Kidney (tissue), 22 donors: ENCODE results near the gene BRD7. TPM values are rescaled to one million over a fixed set of nuclear protein-coding genes. Genes with fewer than 3 reads are reported as not detected.

ENCODE experiments used
- DNase-seq, 5 donors: peaks; one replicate each; pipeline ENCODE4 v3.0.0-alpha.2; 2013 to 2020
- FAIRE-seq: peaks from 2 replicates; lab custom pipeline; 2012; peaks lifted over from hg19 to GRCh38; lab: Jason Lieb, UNC
- H3K27ac ChIP-seq, 2 donors: one replicate each; pipeline ENCODE4 v1.7.0; 2013; ENCODE audit warnings: low read depth in 2 of 2, low read length in 2 of 2, inconsistent platforms in 1 of 2
- H3K27me3 ChIP-seq: one replicate; pipeline ENCODE4 v1.7.1; 2013; ENCODE audit warnings: low read length, inconsistent platforms; ENCODE audit not compliant: control insufficient read depth, insufficient read depth
- H3K36me3 ChIP-seq, 3 donors: one replicate each; pipeline versions ENCODE4 v1.7.0 to v1.7.1; 2013; ENCODE audit warnings: low read length in 3 of 3, control low read depth in 1 of 3, inconsistent platforms in 1 of 3; ENCODE audit not compliant: insufficient read depth in 3 of 3, control insufficient read depth in 2 of 3
- H3K4me1 ChIP-seq, 3 donors: one replicate each; pipeline versions ENCODE4 v1.7.0 to v1.7.1; 2013; ENCODE audit warnings: low read length in 3 of 3, inconsistent platforms in 1 of 3, low read depth in 1 of 3; ENCODE audit not compliant: control insufficient read depth in 2 of 3, insufficient read depth in 2 of 3
- H3K4me3 ChIP-seq, 3 donors: one replicate each; pipeline versions ENCODE4 v1.7.0 to v1.8.1; 2013; ENCODE audit warnings: low read length in 3 of 3, control low read depth in 1 of 3, inconsistent platforms in 1 of 3
- H3K9ac ChIP-seq, 3 donors: one replicate each; pipeline versions ENCODE4 v1.7.0 to v1.7.1; 2013; ENCODE audit warnings: low read length in 3 of 3, control low read depth in 1 of 3, inconsistent platforms in 1 of 3
- H3K9me3 ChIP-seq, 3 donors: one replicate each; pipeline versions ENCODE4 v1.7.0 to v1.7.1; 2013; ENCODE audit warnings: low read length in 3 of 3, control low read depth in 1 of 3, inconsistent platforms in 1 of 3; ENCODE audit not compliant: control insufficient read depth in 2 of 3, insufficient read depth in 1 of 3
- CTCF ChIP-seq: IDR thresholded peaks from 3 replicates; pipeline ENCODE4 v1.5.1; 2012; ENCODE audit warnings: mild to moderate bottlenecking, moderate library complexity, borderline replicate concordance; ENCODE audit not compliant: insufficient read depth; ENCODE audit errors: extremely low read depth
- intact Hi-C: fragments of 100-400 bp; cut with DNase I; formaldehyde crosslinking; loops from one replicate; pipeline ENCODE4 v1.11.1; 2022
- long read RNA-seq, 10 donors: library from polyadenylated mRNA in 1 of 10; unstranded in 1 of 10; transcript quantifications; one replicate each; pipeline ENCODE4 v2.0.0 and lab custom pipeline, GENCODE V29; 2021 to 2026
- polyA plus RNA-seq: library from polyadenylated mRNA; stranded (reverse); fragments of 350-450 nt; fragmentation: Illumina TruSeq; extraction: RNeasy Lipid Tissue Mini Kit (QIAGEN cat#74804); gene quantifications from one replicate; pipeline ENCODE4 v1.2.3, GENCODE V29; 2014; ENCODE audit warnings: low read depth, low replicate concordance; ENCODE audit not compliant: insufficient read depth
- total RNA-seq: library from RNA; stranded (reverse); fragmentation: NEBNext Ultra II Directional; extraction: Animal tissue kit (Norgen Biotek cat#: 25700); gene quantifications from one replicate; pipeline ENCODE4 v1.2.1, GENCODE V29; 2021
- donor health status: control.
- donor health status: control.
- donor health status: control.
- donor health status: control.
- donor health status: control.
- donor health status: DM: yes; HTN: yes; CAD: no.
- donor health status: Normal renal cell carcinoma (clear cell type).

BRD7 gene
- total RNA-seq: 68.0 TPM
- polyA plus RNA-seq: 44.1 TPM
- long read RNA-seq, donor 1, full-length matches to known transcripts: 5 of 30 reads
- long read RNA-seq, donor 1, partial matches to known transcripts: 25 of 30 reads
- long read RNA-seq, donor 1, other reads (novel, unspliced or antisense): 0 of 30 reads
- long read RNA-seq, donor 2, full-length matches to known transcripts: 8 of 29 reads
- long read RNA-seq, donor 2, partial matches to known transcripts: 21 of 29 reads
- long read RNA-seq, donor 2, other reads (novel, unspliced or antisense): 0 of 29 reads
- long read RNA-seq, donor 3, full-length matches to known transcripts: 3 of 28 reads
- long read RNA-seq, donor 3, partial matches to known transcripts: 25 of 28 reads
- long read RNA-seq, donor 3, other reads (novel, unspliced or antisense): 0 of 28 reads
- long read RNA-seq, donor 4, full-length matches to known transcripts: 6 of 13 reads
- long read RNA-seq, donor 4, partial matches to known transcripts: 7 of 13 reads
- long read RNA-seq, donor 4, other reads (novel, unspliced or antisense): 0 of 13 reads
- long read RNA-seq, donor 5: 0 reads
- long read RNA-seq, donor 6, full-length matches to known transcripts: 4 of 12 reads
- long read RNA-seq, donor 6, partial matches to known transcripts: 8 of 12 reads
- long read RNA-seq, donor 6, other reads (novel, unspliced or antisense): 0 of 12 reads
- long read RNA-seq, donor 7, full-length matches to known transcripts: 11 of 38 reads
- long read RNA-seq, donor 7, partial matches to known transcripts: 23 of 38 reads
- long read RNA-seq, donor 7, other reads (novel, unspliced or antisense): 4 of 38 reads
- long read RNA-seq, donor 8, full-length matches to known transcripts: 1 of 29 reads
- long read RNA-seq, donor 8, partial matches to known transcripts: 28 of 29 reads
- long read RNA-seq, donor 8, other reads (novel, unspliced or antisense): 0 of 29 reads
- long read RNA-seq, donor 9, full-length matches to known transcripts: 4 of 11 reads
- long read RNA-seq, donor 9, partial matches to known transcripts: 7 of 11 reads
- long read RNA-seq, donor 9, other reads (novel, unspliced or antisense): 0 of 11 reads
- long read RNA-seq, donor 10, full-length matches to known transcripts: 3 of 18 reads
- long read RNA-seq, donor 10, partial matches to known transcripts: 15 of 18 reads
- long read RNA-seq, donor 10, other reads (novel, unspliced or antisense): 0 of 18 reads

DNA sequence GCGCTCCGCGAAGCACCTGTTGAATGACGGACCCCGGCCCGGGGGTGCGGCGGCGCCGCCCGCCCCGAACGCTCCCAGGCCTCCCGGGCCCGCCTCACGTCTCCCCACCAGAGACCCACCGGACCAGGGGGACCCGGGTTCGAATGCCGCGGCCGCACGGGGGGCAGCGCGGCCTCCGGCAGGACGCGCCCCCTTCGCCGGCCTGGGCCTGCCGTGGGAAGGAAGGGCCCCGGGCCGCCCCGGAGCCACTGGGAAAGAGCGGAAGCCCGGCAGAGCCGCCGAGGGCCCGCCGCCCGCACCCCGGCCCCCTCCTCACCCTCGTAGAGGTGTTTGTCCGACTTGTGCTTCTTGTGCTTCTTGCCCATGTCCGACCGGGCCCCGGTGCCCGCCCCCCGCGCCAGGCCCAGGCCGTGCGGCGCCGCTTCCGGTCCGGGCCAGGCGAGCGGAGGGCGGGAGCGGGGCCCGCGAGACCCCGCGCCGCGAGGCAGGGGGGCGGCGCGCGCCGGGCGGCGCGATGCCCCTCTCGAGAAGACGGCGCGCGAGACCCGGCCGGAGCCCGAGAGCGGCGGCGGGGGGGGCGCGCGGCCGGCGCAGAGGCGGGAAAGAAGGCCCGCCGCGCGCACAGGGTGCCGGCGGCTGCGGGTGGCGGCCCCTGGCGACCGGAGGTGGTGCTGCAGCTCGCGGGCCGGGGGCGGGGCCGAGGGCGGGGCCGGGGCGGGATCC is at the start of gene BRD7:
BRD7 (minus strand) TSS at position 579 of the 723 bp plus-strand sequence; CDS start at position 365, 214 bp downstream.
- Histone ChIP-seq H3K9ac (peak within 1 kb of the TSS; percentile 65 to 66 (median 65)), H3K4me1 (peaks cover 0 to 7% (median 0%) of the 10 kb centered on the region in 3 donors), H3K9me3 (no peaks in the 10 kb centered on the region), H3K36me3 (peaks cover 4 to 12% (median 7%) of the 10 kb centered on the region in 3 donors), H3K27me3 (no peaks in the 10 kb centered on the region), H3K4me3 (peak within 1 kb of the TSS; percentile 70 to 85 (median 84)), H3K27ac (no peak within 1 kb of the TSS)
- intact Hi-C loops: no loop called here
- FAIRE-seq: no peak
- peak; percentile 65 for TF ChIP-seq CTCF
- peak; percentile 78 to 90 (median 83) for DNase-seq

DNA sequence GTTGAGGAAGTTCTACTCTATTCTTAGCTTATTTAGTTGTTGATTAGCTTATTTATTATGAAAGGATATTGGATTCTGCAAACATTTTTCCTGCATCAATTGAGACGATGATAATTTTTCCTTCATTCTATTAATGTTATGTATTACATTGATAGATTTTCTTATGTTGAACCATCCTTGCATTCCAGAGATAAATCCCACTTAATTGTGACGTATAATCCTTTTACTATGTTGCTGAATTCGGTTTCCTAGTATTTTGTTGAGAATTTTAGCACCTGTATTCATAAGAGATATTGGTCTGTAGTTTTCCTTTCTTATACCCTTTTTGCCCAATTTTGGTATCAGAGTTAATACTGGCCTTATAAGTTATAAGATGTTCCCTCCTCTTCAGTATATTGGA is 47.6 kb upstream of the BRD7 start:
- no peak for TF ChIP-seq CTCF
- H3K9me3 ChIP-seq: peaks cover 0 to 10% (median 2%) of the 10 kb centered on the region in 3 donors
- intact Hi-C loops: no loop called here
- H3K27ac ChIP-seq: no peak overlapping the region
- H3K4me3 ChIP-seq: no peak overlapping the region
- H3K36me3 ChIP-seq: no peaks in the 10 kb centered on the region
- DNase-seq: no peak
- no peak for FAIRE-seq
- H3K9ac ChIP-seq: no peak overlapping the region
- no peaks in the 10 kb centered on the region for H3K4me1 ChIP-seq
- H3K27me3 ChIP-seq: no peaks in the 10 kb centered on the region

DNA sequence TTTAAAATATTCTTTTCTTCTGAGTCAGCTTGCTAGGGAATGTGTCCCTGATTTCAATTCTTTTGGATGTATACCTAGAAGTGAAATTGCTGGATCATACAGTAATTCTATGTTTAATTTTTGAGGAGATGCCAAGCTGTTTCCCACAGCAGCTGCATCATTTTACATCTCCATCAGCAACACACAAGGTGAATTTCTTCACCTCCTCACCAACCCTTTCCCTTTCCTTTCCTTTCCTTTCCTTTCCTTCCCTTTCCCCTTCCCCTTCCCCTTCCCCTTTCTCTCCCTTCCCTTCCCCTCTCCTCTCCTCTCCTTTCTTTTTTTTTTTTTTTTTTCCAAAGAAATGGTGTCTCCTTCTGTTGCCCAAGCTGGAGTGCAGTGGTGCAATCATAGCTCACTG is 45.4 kb upstream of the BRD7 start:
- DNase-seq: no peak
- H3K27ac ChIP-seq: no peak overlapping the region
- TF ChIP-seq CTCF: no peak
- H3K36me3 ChIP-seq: no peaks in the 10 kb centered on the region
- H3K4me3 ChIP-seq: no peak overlapping the region
- FAIRE-seq: no peak
- no peak overlapping the region for H3K9ac ChIP-seq
- H3K9me3 ChIP-seq: peaks cover 0 to 7% (median 2%) of the 10 kb centered on the region in 3 donors
- H3K27me3 ChIP-seq: no peaks in the 10 kb centered on the region
- H3K4me1 ChIP-seq: no peaks in the 10 kb centered on the region
- intact Hi-C loops: no loop called here
